C4-2B (cell line): ENCODE measurements around the gene CTSD.

Source experiments
- CTCF ChIP-seq: fragments of 450-650 bp; conservative IDR thresholded peaks from 2 replicates; pipeline ENCODE4 v1.5.1; 2017; ENCODE audit warnings: mild to moderate bottlenecking
- ZFX ChIP-seq: fragments of 450-650 bp; IDR thresholded peaks from 2 replicates; pipeline ENCODE4 v1.6.1; 2017

- TF ChIP-seq CTCF (no peak), ZFX (no peak)
These were observed 4.4 kb downstream of the CTSD start for GRCh38 chr11:1759151-1759850.
